B cell (primary cell): ENCODE measurements around the gene OTX2. TPM values are rescaled to one million over a fixed set of nuclear protein-coding genes. Genes with fewer than 3 reads are reported as not detected.

Experiments
- ATAC-seq: fragments of 200-7000 bp; cut with Tn5 transposase; one replicate; pipeline ENCODE4 v1.10.0; 2021; ENCODE audit warnings: low read depth, mild to moderate bottlenecking, moderate number of reproducible peaks, moderate library complexity
- CTCF ChIA-PET: fragments of 350-600 bp; sonication (Branson Sonifier 250); formaldehyde crosslinking; loops from one replicate; lab custom pipeline; 2021; ENCODE audit warnings: antibody characterized with exemption, inconsistent platforms; lab: Charles Lee
- POLR2A ChIA-PET: fragments of 350-600 bp; sonication (Branson Sonifier 250); formaldehyde crosslinking; loops from one replicate; lab custom pipeline; 2021; ENCODE audit warnings: antibody characterized with exemption; lab: Charles Lee
- DNase-seq: peaks from one replicate; pipeline ENCODE4 v3.0.0; 2013
- H2AFZ ChIP-seq: 2 replicates; pipeline ENCODE4 v1.6.1; 2012; ENCODE audit warnings: mild to moderate bottlenecking, low read depth, low read length; ENCODE audit not compliant: insufficient read depth, poor library complexity, severe bottlenecking
- H3K27ac ChIP-seq, 2 donors: 1 replicate in 1 of 2; 2 replicates in 1 of 2; pipeline ENCODE4 v1.5.1; 2012 to 2013; ENCODE audit warnings: low read length in 2 of 2, mild to moderate bottlenecking in 2 of 2, moderate library complexity in 1 of 2
- H3K27me3 ChIP-seq, 4 experiments: fragments of 200-600 bp in 1 of 4; sonication (generic) in 1 of 4; replicated peaks in 1 of 4; 1 replicate in 2 of 4; 2 replicates in 2 of 4; pipeline versions ENCODE4 v1.6.1 to v1.7.0; 2013 to 2016; ENCODE audit warnings: low read length in 3 of 4, mild to moderate bottlenecking in 2 of 4, mixed read lengths in 1 of 4, moderate library complexity in 1 of 4; ENCODE audit not compliant: insufficient read depth in 4 of 4, control insufficient read depth in 3 of 4; ENCODE audit errors: control extremely low read depth in 1 of 4
- H3K36me3 ChIP-seq, 2 experiments: replicated peaks in 1 of 2; 1 replicate in 1 of 2; 2 replicates in 1 of 2; pipeline versions ENCODE4 v1.6.1 to v1.7.1; 2013; ENCODE audit warnings: low read length in 1 of 2; ENCODE audit not compliant: insufficient read depth in 2 of 2, control insufficient read depth in 1 of 2; ENCODE audit errors: control extremely low read depth in 1 of 2, extremely low read depth in 1 of 2
- H3K4me1 ChIP-seq, 2 donors: fragments of 200-600 bp in 1 of 2; sonication (generic) in 1 of 2; 1 replicate in 1 of 2; 2 replicates in 1 of 2; pipeline versions ENCODE4 v1.5.1 to v1.6.1; 2013 to 2017; ENCODE audit warnings: low read length in 2 of 2; ENCODE audit not compliant: control insufficient read depth in 2 of 2, insufficient read depth in 2 of 2
- H3K4me2 ChIP-seq: replicated peaks from 2 replicates; pipeline ENCODE3; 2012; ENCODE audit warnings: mild to moderate bottlenecking, low read depth, low read length; ENCODE audit not compliant: poor library complexity, severe bottlenecking
- H3K4me3 ChIP-seq, 5 experiments: fragments of 200-600 bp in 1 of 5; sonication (generic) in 1 of 5; 1 replicate in 3 of 5; 2 replicates in 2 of 5; pipeline versions ENCODE4 v1.5.1 to v1.7.0; 2011 to 2016; ENCODE audit warnings: low read length in 4 of 5, mild to moderate bottlenecking in 4 of 5, low read depth in 2 of 5, control low read depth in 1 of 5, moderate library complexity in 1 of 5; ENCODE audit not compliant: insufficient read depth in 1 of 5; ENCODE audit errors: control extremely low read depth in 1 of 5, extremely low read depth in 1 of 5
- H3K79me2 ChIP-seq: fragments of 200-600 bp; sonication (generic); one replicate; pipeline ENCODE4 v1.6.0; 2016; ENCODE audit warnings: low read length; ENCODE audit not compliant: control insufficient read depth, insufficient read depth
- H3K9ac ChIP-seq: fragments of 200-600 bp; sonication (generic); 2 replicates; pipeline ENCODE4 v1.6.1; 2017; ENCODE audit warnings: mild to moderate bottlenecking, low read length, moderate library complexity
- H3K9me3 ChIP-seq, 3 donors: one replicate each; pipeline versions ENCODE4 v1.6.1 to v1.7.1; 2013; ENCODE audit warnings: low read length in 2 of 3; ENCODE audit not compliant: control insufficient read depth in 2 of 3, insufficient read depth in 1 of 3; ENCODE audit errors: control extremely low read depth in 1 of 3
- H4K20me1 ChIP-seq: 2 replicates; pipeline ENCODE4 v1.6.0; 2012; ENCODE audit warnings: mild to moderate bottlenecking, low read length; ENCODE audit not compliant: insufficient read depth, control insufficient read depth, poor library complexity, severe bottlenecking
- H3K27ac Mint-ChIP-seq: one replicate; pipeline ENCODE4 v1.8.0; 2021; ENCODE audit warnings: mixed read lengths
- H3K27me3 Mint-ChIP-seq: one replicate; pipeline ENCODE4 v1.8.0; 2021; ENCODE audit warnings: mixed read lengths
- H3K4me1 Mint-ChIP-seq: one replicate; pipeline ENCODE4 v1.8.0; 2021; ENCODE audit warnings: mixed read lengths
- H3K4me3 Mint-ChIP-seq: one replicate; pipeline ENCODE4 v1.8.0; 2021; ENCODE audit warnings: mixed read lengths
- H3K9me3 Mint-ChIP-seq: one replicate; pipeline ENCODE4 v1.8.0; 2022; ENCODE audit warnings: mixed read lengths; ENCODE audit not compliant: insufficient read depth
- EZH2 ChIP-seq: IDR thresholded peaks from 2 replicates; pipeline ENCODE4 v1.6.1; 2012; ENCODE audit warnings: borderline replicate concordance, low read depth, mild to moderate bottlenecking, moderate library complexity, low read length; ENCODE audit not compliant: insufficient read depth, poor library complexity, severe bottlenecking
- WGBS: methylation state at CpG from one replicate; pipeline ENCODE4 v1.1.5; 2013; ENCODE audit warnings: missing lambda C conversion rate; ENCODE audit not compliant: insufficient coverage; 5-methylcytosine and 5-hydroxymethylcytosine counted together
- intact Hi-C: fragments of 100-400 bp; cut with micrococcal nuclease; formaldehyde crosslinking; loops from one replicate; pipeline ENCODE4 v1.10.0; 2022
- polyA plus RNA-seq: library from polyadenylated mRNA; depleted of rRNA; stranded (reverse); fragments of >200 nt; gene quantifications from 2 replicates; pipeline ENCODE4 v1.2.3, GENCODE V29; 2012
- total RNA-seq, 2 donors: library from RNA; stranded (reverse); fragments of 120-200 nt in 1 of 2; gene quantifications; 1 replicate in 1 of 2; 2 replicates in 1 of 2; pipeline versions ENCODE4 v1.2.3 to v1.2.4, GENCODE V29; 2013 to 2022
- TF ChIP-seq, protein P1 (sequence below): fragments of 200-600 bp; IDR thresholded peaks from one replicate; pipeline ENCODE4 v1.8.0; 2022; ENCODE audit warnings: antibody characterized with exemption, mild to moderate bottlenecking

OTX2 gene
- total and polyA plus RNA-seq, 2 donors (not counting 1 experiment from before 2014, with no cell fraction given), result not detected

DNA sequence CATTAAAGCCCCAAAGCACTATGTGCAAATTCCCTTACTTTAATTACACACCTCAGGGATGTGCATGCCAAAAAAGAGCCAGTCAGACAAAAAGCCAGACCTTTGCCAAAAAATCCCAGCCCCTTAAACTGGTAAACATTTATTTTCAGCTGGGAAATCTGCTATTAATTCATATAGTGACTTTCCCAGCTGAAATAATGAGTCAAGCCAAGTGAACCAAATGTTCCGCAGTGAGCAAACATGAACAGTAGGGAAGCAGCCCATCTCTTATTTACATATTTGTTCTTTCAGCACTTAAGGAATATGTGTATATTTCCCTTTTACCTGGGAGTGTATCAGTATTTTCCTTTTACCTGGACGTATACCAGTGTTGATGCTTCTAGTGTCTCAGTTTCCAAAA, 44.0 kb upstream of the OTX2 start:
- H3K27ac Mint-ChIP-seq, result no peak overlapping the region
- no peak overlapping the region for H3K4me3 Mint-ChIP-seq
- no CpG with 5 or more reads among the region's 2 CpGs for WGBS
- ChIA-PET CTCF (no interaction called here), POLR2A (no interaction called here)
- ATAC-seq (no peak), DNase-seq (no peak)
- no peak overlapping the region for H3K27ac ChIP-seq
- H3K4me2 ChIP-seq, result no peak overlapping the region
- H3K9me3 Mint-ChIP-seq, result no peaks in the 10 kb centered on the region
- H3K27me3 Mint-ChIP-seq, result peaks cover 45% of the 10 kb centered on the region
- no peak overlapping the region for H3K9ac ChIP-seq
- H3K4me1 ChIP-seq, result no peaks in the 10 kb centered on the region
- peaks cover 0 to 16% (median 3%) of the 10 kb centered on the region in 4 experiments for H3K27me3 ChIP-seq
- H2AFZ ChIP-seq, result no peak overlapping the region
- peaks cover 3% of the 10 kb centered on the region for H3K4me1 Mint-ChIP-seq
- no peak overlapping the region for H3K4me3 ChIP-seq
- H3K36me3 ChIP-seq, result no peaks in the 10 kb centered on the region
- H3K79me2 ChIP-seq, result no peaks in the 10 kb centered on the region
- H4K20me1 ChIP-seq, result no peaks in the 10 kb centered on the region
- intact Hi-C loops, result no loop called here
- H3K9me3 ChIP-seq, result no peaks in the 10 kb centered on the region
- TF ChIP-seq EZH2, result no peak
- TF ChIP-seq, protein P1, sequence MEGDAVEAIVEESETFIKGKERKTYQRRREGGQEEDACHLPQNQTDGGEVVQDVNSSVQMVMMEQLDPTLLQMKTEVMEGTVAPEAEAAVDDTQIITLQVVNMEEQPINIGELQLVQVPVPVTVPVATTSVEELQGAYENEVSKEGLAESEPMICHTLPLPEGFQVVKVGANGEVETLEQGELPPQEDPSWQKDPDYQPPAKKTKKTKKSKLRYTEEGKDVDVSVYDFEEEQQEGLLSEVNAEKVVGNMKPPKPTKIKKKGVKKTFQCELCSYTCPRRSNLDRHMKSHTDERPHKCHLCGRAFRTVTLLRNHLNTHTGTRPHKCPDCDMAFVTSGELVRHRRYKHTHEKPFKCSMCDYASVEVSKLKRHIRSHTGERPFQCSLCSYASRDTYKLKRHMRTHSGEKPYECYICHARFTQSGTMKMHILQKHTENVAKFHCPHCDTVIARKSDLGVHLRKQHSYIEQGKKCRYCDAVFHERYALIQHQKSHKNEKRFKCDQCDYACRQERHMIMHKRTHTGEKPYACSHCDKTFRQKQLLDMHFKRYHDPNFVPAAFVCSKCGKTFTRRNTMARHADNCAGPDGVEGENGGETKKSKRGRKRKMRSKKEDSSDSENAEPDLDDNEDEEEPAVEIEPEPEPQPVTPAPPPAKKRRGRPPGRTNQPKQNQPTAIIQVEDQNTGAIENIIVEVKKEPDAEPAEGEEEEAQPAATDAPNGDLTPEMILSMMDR, result no peak

DNA sequence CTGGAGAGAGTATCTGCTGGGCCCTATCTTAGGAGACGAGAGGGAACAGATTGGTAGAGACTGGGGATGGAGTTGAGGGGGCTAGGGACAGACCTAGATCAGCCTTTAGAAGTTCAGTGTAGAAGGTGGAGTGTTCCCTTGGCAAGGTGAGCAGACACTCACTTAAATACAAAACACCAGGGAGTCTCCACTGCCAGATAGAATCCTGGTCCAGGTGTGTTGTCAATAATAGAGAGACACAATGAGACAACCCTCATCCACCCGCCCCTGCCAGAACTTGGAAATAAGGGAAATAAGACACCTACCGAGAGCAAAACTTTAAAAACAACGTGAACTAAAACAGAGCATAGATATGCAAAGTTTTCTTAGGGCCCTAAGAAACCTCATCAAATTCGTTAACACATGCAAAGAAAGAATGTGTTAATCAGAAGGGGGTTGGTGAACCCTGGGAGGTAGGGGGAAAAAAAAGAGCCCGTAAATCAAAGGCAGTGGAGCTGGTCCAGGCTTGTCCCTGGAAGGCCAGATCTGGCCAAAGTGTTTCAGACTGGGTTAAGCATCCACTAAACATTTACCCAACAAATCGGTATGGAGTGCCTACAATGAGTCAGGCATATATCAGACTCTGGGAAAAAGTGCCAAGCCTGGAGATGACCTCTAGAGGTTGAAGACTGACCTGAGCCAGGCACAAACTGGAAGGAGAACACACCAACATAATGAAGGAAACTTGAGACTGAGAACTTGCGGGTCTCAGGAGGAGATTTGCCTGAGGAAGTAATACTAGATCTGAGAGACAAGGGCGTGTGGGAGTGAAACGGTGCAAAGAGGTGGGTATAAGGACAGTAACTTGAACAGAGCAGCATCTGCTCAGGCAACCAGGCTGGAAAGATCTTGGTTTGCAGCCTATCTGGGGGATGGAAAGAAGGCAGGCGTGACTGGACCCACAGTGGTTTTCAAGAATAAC, 37.0 kb upstream of the OTX2 start:
- H3K27ac ChIP-seq, result no peak overlapping the region
- intact Hi-C loops, result no loop called here
- no peaks in the 10 kb centered on the region for H3K9me3 ChIP-seq
- H3K9ac ChIP-seq, result no peak overlapping the region
- CTCF ChIA-PET, result no interaction called here
- no peaks in the 10 kb centered on the region for H3K36me3 ChIP-seq
- POLR2A ChIA-PET, result no interaction called here
- peaks cover 0 to 8% (median 3%) of the 10 kb centered on the region in 4 experiments for H3K27me3 ChIP-seq
- H3K4me3 ChIP-seq, result no peak overlapping the region
- H4K20me1 ChIP-seq, result no peaks in the 10 kb centered on the region
- no peak for TF ChIP-seq EZH2
- 9% methylated on average over 3 of the region's 11 CpGs for WGBS
- Mint-ChIP-seq H3K9me3 (peaks cover 2% of the 10 kb centered on the region), H3K27me3 (peaks cover 50% of the 10 kb centered on the region), H3K4me3 (no peak overlapping the region), H3K4me1 (no peaks in the 10 kb centered on the region), H3K27ac (no peak overlapping the region)
- H3K4me2 ChIP-seq, result no peak overlapping the region
- H2AFZ ChIP-seq, result no peak overlapping the region
- no peaks in the 10 kb centered on the region for H3K4me1 ChIP-seq
- ATAC-seq (no peak), DNase-seq (no peak)
- H3K79me2 ChIP-seq, result no peaks in the 10 kb centered on the region
